Nephron (organoid): ENCODE results near the gene EPHA8.
A peak's percentile ranks its signal among the peaks of the same experiment; 100 is the strongest.

Experiments used
- H3K27ac Mint-ChIP-seq, 3 experiments: 2 replicates each; pipeline ENCODE4 v1.8.0; 2020; ENCODE audit warnings: mixed read lengths in 3 of 3, mild to moderate bottlenecking in 2 of 3, moderate library complexity in 1 of 3
- H3K27me3 Mint-ChIP-seq: 2 replicates; pipeline ENCODE4 v1.8.0; 2021; ENCODE audit warnings: low read depth, mild to moderate bottlenecking, moderate library complexity, mixed read lengths
- H3K36me3 Mint-ChIP-seq: 2 replicates; pipeline ENCODE4 v1.8.0; 2020; ENCODE audit warnings: low read depth, mixed read lengths
- H3K4me1 Mint-ChIP-seq: 2 replicates; pipeline ENCODE4 v1.8.0; 2020; ENCODE audit warnings: mixed read lengths
- H3K4me3 Mint-ChIP-seq, 3 experiments: 2 replicates each; pipeline ENCODE4 v1.8.0; 2020; ENCODE audit warnings: mild to moderate bottlenecking in 3 of 3, mixed read lengths in 3 of 3, moderate library complexity in 2 of 3
- H3K9me3 Mint-ChIP-seq: 2 replicates; pipeline ENCODE4 v1.8.0; 2020; ENCODE audit warnings: mixed read lengths
- CTCF ChIP-seq, 3 experiments: fragments of 200-600 bp; sonication (generic); IDR thresholded peaks; one replicate each; pipeline ENCODE4 v1.5.0; 2021; ENCODE audit warnings: antibody characterized with exemption in 3 of 3; ENCODE audit not compliant: unreplicated experiment in 3 of 3

The EPHA8 gene

GRCh38 chr1:22563671-22564602, 648 bp downstream of the EPHA8 start:
- H3K4me3 Mint-ChIP-seq = peak overlapping the region; percentile 76 to 80 (median 78)
- H3K27ac Mint-ChIP-seq = no peak overlapping the region
- peaks cover 94% of the 10 kb centered on the region for H3K27me3 Mint-ChIP-seq
- no peak for TF ChIP-seq CTCF (IDR thresholded peaks at IDR 0.05; ENCODE audit: unreplicated experiment in 3 of 3)
- H3K4me1 Mint-ChIP-seq = peaks cover 5% of the 10 kb centered on the region
- H3K9me3 Mint-ChIP-seq = no peaks in the 10 kb centered on the region
- no peaks in the 10 kb centered on the region for H3K36me3 Mint-ChIP-seq

- Mint-ChIP-seq H3K9me3 (no peaks in the 10 kb centered on the region), H3K4me1 (peaks cover 5% of the 10 kb centered on the region), H3K4me3 (no peak overlapping the region), H3K27me3 (peaks cover 94% of the 10 kb centered on the region), H3K27ac (no peak overlapping the region), H3K36me3 (no peaks in the 10 kb centered on the region)
- TF ChIP-seq CTCF (IDR thresholded peaks at IDR 0.05; ENCODE audit: unreplicated experiment in 3 of 3) = no peak
These were observed 2.9 kb downstream of the EPHA8 start for GRCh38 chr1:22566161-22566560.

- H3K27ac Mint-ChIP-seq = no peak overlapping the region
- H3K4me1 Mint-ChIP-seq = peaks cover 5% of the 10 kb centered on the region
- no peaks in the 10 kb centered on the region for H3K36me3 Mint-ChIP-seq
- peaks cover 88% of the 10 kb centered on the region for H3K27me3 Mint-ChIP-seq
- H3K4me3 Mint-ChIP-seq = no peak overlapping the region
- no peak for TF ChIP-seq CTCF (IDR thresholded peaks at IDR 0.05; ENCODE audit: unreplicated experiment in 3 of 3)
- no peaks in the 10 kb centered on the region for H3K9me3 Mint-ChIP-seq
These were observed 3.9 kb downstream of the EPHA8 start for GRCh38 chr1:22567197-22567596.

- Mint-ChIP-seq H3K4me1 (peaks cover 9% of the 10 kb centered on the region), H3K36me3 (no peaks in the 10 kb centered on the region), H3K9me3 (no peaks in the 10 kb centered on the region), H3K27ac (no peak overlapping the region), H3K27me3 (peaks cover 88% of the 10 kb centered on the region), H3K4me3 (no peak overlapping the region)
- no peak for TF ChIP-seq CTCF (IDR thresholded peaks at IDR 0.05; ENCODE audit: unreplicated experiment in 3 of 3)
These were observed 4.7 kb downstream of the EPHA8 start for GRCh38 chr1:22567994-22568393.

- Mint-ChIP-seq H3K36me3 (no peaks in the 10 kb centered on the region), H3K27me3 (peaks cover 90% of the 10 kb centered on the region)
- TF ChIP-seq CTCF (IDR thresholded peaks at IDR 0.05; ENCODE audit: unreplicated experiment in 3 of 3) = no peak
These were observed 6.0 kb downstream of the EPHA8 start for GRCh38 chr1:22569269-22569668.

More at GRCh38 chr1:22569269-22569668, 6.0 kb downstream of the EPHA8 start:
- Mint-ChIP-seq H3K4me1 (peaks cover 9% of the 10 kb centered on the region), H3K9me3 (no peaks in the 10 kb centered on the region), H3K4me3 (no peak overlapping the region), H3K27ac (no peak overlapping the region)
